HG03460 (cell line): Measurements from ENCODE around the gene TMEM259.

ENCODE experiments used
- ATAC-seq: cut with Tn5 transposase; IDR thresholded peaks from one replicate; pipeline ENCODE4 v1.9.1; 2021; ENCODE audit not compliant: unreplicated experiment

Gene TMEM259

DNA sequence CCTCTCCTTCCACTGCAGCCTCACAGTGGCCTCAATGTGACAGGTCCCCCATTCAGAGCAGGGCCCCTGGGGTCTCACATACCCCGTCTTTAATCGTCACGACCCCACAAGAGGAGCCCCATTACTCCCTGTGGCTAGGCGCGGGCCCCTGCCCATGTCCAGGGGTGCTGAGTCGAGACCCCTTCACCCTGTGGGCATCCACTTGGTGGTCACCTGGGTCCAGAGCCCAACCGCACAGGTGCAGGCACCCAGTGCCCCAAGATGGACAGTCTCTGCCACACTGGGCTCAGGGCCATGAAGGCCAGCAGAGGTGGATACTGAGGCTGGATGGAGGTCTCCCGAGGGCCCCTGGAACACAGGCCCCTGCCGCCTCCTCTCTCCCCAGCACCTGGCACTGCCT is 3.0 kb downstream of the TMEM259 start:
- no peak for ATAC-seq

- ATAC-seq = no peak
Measured at GRCh38 chr19:1017115-1017905, 3.6 kb downstream of the TMEM259 start.

- no peak for ATAC-seq
Measured at GRCh38 chr19:1016647-1017114, 4.2 kb downstream of the TMEM259 start.

DNA sequence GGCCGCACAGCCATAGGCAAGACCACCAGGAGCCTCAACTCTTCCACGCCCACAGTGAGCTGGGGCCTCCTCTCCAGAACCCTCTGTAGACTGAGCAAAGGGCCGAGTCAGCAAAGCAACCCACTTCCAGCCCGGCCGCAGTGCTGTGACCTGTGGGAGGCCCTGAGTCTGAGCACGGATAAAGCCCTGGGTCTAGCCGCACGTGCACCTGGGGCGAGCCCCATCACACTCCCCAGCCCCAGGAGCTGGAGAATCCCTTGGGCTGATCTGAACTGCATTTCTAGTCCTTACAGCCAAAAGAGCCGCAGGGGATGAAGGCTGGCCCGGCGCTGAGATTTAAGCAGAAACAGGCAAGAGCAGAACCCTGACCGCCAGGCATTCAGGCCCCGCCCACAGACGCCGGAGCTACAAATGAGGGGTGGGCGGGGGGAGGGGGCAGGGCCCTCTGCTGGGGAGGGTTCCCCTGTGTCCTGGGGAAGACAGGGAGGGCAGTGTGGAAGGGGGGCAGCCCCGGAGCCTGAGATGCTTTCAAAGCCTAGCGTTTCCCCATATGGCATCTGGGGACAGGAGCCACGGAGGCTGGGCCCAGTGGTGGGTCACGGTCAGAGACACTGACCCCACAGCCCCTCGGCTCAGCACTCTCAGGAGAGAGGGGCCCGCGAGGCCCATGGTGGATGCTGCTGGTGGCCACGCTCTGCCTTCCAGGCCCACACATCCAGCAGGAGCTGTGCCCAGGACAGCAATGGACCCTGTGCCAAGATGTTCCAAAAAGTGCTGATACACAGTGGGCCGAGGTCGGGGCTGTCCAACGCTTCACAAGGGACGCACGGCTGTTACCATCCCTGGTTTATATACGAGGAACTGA is 4.9 kb downstream of the TMEM259 start:
- ATAC-seq = no peak

DNA sequence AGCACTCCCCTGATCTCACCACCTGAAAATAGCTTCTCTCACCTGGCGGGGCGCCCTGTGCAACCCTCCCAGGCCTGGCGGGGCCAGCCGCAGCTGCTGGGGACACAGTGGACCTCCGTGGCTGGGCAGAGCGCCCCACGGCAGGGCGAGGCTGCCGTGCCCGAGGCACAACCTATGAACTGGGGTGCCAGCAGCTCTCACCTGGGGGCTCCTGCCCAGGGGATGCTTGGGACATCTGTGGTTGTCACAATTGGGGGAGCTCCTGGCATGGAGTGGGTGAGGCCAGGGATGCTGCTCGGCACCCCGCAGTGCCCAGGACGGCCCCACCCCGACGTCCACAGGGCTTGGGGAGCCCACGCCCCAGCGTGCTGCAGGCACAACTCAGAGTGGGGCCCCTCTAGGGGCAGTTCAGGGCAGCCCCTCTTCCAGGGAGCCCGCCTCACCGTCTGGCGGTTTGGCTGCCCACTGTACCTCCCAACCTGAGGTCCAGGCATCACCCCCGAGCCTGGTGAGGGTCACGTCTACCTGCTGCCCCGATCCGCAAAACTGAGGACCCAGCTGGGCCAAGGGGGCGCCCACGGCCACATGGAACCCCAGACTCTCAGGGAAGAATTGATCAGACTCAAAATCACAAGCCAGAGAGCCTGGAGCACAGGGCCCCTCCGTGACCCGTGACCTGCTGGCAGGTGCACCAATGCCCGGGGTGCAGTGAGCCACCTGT is 5.7 kb downstream of the TMEM259 start:
- ATAC-seq = no peak

- ATAC-seq = no peak
Measured at GRCh38 chr19:1014161-1015060, 6.5 kb downstream of the TMEM259 start.

GRCh38 chr19:1013218-1013617 is 7.7 kb downstream of the TMEM259 start:
- no peak for ATAC-seq

GRCh38 chr19:1012334-1012733 is 8.6 kb downstream of the TMEM259 start:
- no peak for ATAC-seq

DNA sequence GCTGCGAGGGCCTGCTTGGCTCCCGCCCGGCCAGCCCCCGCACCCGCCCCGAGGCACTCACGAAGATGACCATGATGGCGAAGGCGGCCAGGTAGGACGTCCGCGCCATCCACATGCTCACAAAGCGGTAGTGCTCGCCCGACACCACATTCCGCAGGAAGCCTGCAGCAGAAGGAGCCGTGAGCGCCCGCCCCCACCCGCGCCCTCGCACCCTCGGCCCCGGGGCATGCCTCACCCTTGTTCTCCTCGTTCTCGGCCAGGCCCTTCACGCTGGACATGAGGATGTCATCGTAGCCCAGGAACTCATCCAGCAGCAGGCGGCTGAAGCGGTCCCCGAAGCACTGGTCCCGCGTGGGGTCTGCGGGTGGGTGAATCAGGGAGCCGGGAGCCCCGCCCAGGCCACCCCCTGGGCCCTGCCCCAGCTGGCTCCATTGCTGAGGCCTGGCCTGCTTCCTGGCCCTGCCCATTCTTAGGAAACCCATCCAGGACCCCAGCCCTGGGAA is 9.0 kb downstream of the TMEM259 start:
- ATAC-seq = no peak

DNA sequence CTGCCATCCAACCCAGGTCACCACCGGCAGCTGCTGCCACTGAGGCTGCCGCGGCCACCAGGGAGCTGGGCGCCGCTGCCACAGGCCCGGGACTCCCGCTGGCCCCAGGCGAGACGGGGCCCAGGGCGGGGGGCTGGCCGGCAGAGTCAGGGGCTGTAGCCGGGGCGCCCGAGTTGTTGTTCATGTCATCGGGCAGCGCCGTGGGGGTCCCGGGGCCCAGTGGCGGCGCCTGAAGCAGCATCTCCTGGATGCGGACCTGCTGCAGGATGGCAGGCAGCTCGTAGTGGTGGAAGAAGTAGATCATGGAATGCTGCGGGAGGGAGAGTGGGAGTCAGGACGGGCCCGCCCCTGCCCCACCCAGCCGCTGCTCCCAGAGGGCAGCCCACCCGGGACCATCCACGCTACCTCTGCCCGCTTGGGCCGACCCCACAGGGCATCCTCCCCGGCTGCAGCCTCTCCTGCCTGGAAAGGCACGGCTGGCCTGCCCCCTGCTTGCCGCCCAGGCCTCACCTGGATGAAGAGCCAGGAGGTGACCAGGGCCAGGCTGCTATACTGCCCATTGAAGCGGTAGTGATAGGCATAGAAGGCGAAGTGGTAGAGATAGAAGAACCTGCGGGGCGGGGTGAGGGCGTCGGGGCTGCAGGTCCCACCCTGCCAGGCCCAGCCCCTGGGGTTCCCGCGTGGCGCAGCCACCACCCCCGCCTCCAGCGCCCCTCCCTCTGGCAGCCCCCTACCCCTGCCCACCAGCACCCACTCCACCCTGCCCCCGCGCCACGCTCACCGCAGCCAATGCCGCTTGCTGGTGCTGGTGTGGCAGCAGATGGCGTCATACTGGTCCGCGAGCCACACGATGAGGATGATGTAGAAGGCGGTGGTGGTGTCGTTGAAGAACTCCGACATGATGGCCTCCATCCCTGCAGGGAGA is 10.1 kb downstream of the TMEM259 start:
- ATAC-seq = no peak

DNA sequence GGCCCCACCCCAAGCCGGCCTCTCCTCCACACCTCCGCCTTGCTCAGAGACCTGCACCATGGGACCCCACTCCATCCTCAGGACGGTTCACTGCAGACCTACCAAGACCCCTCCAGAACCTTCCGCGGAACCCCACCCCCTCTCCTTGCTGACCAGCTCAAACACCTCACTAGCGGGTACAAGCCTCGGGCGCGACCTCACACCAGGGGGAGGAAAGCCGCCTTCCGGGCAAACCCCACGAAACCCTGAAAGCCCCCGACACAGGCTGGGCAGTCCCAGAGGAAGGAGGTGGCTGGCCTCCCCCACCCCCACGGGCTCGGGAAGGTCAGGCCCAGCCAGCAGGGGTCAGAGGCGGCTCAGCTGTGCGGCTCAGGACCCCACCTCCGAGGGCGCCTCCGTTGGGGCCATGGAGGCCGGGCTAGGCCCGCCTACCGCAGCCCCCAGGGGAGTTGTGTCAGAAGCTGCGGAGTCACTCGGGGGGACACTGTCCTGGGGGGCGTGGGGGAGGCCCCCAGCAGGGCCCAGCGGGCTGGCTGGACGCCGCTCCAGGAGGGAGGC is 10.9 kb downstream of the TMEM259 start:
- ATAC-seq = no peak

- no peak for ATAC-seq
Measured at GRCh38 chr19:1009041-1009980, 11.6 kb downstream of the TMEM259 start.

DNA sequence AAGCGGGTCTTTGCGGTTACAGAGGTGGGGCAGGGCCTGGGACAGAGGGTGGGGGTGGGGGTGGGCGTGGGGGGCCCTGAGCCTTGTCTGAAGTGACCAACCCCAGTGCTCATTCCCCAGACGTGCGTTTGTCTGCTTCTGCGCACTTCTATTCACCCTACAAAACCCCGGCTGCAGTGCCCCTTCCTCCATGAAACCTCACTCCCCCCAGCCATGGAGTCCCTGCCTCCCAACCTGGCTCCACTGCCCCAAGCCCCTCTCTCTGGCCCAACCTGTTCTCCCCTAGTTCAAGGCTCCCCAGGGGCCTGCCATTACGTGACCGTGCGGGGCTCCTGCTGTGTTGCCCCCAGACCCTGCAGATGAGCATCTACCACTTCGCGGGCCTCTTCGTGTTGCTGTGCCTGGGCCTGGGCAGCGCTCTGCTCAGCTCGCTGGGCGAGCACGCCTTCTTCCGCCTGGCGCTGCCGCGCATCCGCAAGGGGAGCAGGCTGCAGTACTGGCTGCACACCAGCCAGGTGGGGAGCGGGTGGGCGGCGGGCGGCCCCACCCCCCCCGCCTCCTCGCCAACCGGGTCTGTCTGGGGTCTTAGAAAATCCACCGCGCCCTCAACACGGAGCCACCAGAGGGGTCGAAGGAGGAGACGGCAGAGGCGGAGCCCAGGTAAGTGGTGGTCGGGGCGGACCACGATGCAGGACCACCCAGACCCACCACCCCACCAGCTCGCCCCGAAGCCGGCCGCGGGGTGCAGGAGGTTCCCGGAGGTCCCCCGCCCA is 12.5 kb downstream of the TMEM259 start:
- no peak for ATAC-seq

GRCh38 chr19:1007399-1008251 is 13.3 kb downstream of the TMEM259 start:
- no peak for ATAC-seq

GRCh38 chr19:1006711-1007398 is 14.1 kb downstream of the TMEM259 start:
- ATAC-seq = no peak
